LoVo (cell line): ENCODE measurements around the gene SND1.
"Not testable (repeated sequence)": the region's sequence is repeated elsewhere in the genome, so short reads cannot be mapped to it uniquely, and the experiment has no call there.

Source experiments
- DNase-seq: peaks from one replicate; pipeline ENCODE4 v3.0.0-alpha.2; 2016; ENCODE audit warnings: low spot score

SND1 gene

DNA sequence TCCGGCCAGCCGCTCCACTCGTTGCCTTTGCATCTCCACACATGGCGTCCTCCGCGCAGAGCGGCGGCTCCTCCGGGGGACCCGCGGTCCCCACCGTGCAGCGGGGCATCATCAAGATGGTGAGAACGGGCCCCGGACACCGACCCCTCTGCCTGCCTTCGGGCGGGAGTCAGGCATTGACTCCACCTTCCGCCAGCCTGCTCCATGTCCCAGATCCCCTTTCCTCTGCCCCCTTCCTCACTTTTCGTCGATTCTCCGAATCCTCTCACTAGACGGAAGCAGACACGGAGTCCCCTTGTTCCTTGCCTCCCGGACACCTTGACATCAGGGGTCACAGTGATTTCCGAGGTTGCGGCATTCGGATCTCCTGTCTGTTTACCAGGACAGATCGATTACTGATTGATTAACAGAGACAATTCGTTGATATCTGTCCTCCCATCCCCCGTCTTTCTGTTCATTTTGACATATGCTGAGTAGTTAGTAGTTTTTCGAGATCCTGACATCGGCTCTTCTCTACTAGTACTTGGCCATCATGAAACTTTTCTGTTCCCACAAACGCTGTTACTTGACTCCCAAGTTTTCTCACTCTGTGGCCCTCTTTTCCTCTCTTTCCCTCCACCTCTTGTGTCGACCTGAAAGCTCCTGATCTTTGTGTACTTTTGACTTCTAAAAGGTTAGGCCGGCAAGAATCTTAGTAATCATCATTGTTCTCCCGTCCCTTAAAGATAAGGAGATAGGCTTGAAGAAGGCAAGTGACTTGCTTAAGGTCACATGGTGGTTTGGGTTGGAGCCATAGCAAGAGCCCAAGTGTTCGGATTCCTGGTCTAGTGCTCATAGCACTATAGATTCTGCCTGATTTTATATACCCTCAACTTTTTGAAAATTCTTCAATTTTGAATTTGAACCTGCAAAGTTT, 597 bp downstream of the SND1 start:
- peak; percentile 55 for DNase-seq

DNA sequence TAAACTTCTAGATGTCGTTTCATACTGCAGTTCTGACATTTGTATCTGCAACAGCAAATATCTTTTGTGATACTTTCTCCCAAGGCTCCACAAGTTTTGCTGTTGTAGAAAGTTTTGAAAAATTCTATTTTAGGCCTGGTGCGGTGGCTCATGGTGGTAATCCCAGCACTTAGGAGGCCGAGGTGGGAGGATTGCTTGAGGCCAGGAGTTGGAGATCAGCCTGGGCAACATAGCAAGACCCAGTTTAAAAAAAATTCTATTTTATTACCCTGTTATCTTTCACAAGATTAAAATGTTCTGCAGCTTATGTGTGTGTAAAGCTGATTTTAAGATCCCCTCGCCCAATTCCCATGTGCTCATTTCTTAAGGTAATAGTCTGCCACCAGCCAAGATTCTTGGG, 1.4 kb downstream of the SND1 start:
- DNase-seq, result no peak

GRCh38 chr7:127654404-127655394, 2.7 kb downstream of the SND1 start:
- DNase-seq, result no peak

- DNase-seq, result no peak
Observed at GRCh38 chr7:127655720-127656119, 3.7 kb downstream of the SND1 start.

GRCh38 chr7:127657500-127657899, 5.5 kb downstream of the SND1 start:
- DNase-seq, result no peak

DNA sequence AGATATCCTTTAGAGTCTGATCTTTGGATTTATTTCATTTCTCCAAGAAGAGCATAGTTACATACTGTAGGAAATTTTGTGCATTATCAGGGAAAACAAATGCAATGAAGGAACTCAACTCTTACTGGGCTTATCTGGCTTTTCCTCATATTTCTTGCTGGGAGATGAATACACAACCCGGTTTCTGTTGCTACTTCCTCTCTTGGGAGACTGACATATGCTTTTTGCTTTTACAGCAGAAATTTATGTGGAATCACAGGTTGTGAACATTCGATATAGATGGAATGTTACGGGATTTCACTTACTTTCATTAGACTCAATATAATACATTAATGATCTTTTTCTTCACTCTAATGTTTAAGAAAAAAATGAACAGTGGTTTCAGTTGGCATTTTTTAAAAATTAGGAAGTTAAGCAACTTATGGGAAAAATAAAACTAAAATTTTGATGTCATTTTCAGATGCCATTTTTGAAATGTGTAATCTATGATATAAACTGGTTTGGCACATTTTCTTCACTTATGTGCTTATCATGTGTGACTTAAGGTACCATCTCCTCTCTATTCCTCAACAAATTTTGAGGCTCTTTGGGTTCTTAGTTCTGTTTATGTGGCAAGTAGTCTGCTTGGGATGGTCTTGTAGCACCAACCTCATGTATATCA, 7.1 kb downstream of the SND1 start:
- DNase-seq, result no peak

GRCh38 chr7:127665922-127666321, 13.9 kb downstream of the SND1 start:
- no peak for DNase-seq

DNA sequence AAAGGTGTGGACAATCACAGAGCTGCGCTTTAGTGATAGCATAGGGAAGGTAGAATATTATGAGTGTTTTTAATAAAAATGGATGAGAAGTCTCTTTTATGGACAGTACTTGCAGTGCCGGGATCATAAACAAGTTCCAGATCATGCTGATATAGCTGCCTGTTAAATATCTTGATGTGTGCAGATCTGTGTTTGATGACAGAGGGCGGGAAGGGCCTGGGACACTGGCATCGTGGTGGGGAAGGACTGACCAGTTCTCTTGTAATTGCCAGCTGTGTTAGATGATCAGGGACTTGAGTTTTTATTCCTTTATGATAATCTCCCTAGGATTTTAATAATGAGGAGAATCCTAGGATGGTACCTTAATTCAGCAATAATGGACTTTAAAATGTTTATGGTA, 14.6 kb downstream of the SND1 start:
- peak; percentile 14 for DNase-seq

GRCh38 chr7:127667017-127667670, 15.2 kb downstream of the SND1 start:
- peak; percentile 58 for DNase-seq

DNA sequence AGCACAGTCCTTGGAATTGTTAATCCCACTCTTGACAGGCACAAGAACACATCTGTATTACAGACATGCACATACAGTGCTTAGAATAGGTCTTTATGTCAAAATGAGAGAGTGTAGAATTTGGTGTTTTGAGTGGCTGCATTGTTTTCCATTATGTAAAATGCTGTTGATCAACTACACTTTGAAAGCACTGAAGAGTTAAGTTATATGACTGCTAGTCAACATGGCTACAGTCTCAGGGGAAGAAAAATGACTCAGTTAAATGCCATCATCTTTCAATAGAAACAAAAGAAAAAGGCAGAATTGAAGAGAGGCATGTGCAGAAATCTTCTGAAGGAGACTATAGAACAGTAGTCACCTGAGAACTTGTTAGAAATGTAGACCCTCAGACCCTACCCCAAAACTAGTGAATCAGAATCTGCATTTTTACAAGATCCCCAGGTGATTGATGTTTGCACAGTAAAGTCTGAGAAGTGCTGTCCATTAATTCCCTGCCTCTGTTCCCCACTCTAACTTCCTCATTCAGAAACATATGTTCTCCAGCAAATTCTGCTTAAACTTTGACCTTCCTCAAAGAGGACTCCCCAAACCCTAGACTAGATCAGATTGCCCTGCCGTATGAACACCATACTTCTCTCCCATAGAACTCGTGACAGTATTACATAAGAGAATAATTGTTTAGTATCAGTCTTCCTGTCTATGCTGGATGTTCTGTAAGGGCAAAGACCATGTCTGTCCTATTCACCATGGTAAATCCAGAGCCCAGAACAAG, 16.0 kb downstream of the SND1 start:
- DNase-seq, result no peak

DNA sequence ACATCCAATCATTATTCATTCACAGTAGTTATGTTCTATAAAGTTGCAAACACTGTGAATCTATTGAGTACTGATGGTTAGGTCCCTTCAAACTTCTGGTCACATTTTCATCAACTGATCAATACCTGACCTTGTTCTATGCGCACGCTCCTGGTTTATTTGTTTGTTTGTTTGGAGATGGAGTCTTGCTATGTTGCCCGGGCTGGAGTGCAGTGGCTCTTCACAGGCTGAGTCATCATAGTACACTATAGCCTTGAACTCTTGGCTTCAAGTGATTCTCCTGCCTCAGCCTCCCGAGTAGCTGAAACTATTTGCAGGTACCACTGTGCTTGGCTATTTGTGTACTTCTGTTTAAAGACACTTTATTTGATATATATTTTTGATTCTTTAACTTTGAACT, 19.3 kb downstream of the SND1 start:
- no peak for DNase-seq

GRCh38 chr7:127673902-127674301, 21.9 kb downstream of the SND1 start:
- DNase-seq, result no peak

DNA sequence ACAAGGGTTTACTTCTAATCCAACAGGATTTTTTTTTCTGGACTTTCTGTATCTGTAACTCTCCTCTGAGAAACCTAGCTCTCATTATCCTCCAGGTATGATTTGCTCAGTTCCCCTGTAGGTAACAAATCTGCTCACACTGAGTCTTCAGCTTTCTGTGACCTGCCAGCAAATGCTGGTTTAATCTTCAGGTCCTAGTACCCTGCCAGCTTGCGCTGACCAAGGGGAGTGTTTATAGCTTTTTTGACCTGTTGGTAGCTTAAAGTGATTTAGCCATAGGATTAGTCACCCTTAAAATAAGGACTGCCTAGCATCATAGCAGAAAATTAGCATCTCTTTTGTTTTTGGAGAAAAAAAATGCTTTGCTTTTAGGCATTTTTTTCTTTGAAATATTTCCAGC, 22.4 kb downstream of the SND1 start:
- no peak for DNase-seq

- DNase-seq, result not testable (repeated sequence)
Observed at GRCh38 chr7:127674923-127675322, 22.9 kb downstream of the SND1 start.

- DNase-seq, result no peak
Observed at GRCh38 chr7:127675721-127676120, 23.7 kb downstream of the SND1 start.

DNA sequence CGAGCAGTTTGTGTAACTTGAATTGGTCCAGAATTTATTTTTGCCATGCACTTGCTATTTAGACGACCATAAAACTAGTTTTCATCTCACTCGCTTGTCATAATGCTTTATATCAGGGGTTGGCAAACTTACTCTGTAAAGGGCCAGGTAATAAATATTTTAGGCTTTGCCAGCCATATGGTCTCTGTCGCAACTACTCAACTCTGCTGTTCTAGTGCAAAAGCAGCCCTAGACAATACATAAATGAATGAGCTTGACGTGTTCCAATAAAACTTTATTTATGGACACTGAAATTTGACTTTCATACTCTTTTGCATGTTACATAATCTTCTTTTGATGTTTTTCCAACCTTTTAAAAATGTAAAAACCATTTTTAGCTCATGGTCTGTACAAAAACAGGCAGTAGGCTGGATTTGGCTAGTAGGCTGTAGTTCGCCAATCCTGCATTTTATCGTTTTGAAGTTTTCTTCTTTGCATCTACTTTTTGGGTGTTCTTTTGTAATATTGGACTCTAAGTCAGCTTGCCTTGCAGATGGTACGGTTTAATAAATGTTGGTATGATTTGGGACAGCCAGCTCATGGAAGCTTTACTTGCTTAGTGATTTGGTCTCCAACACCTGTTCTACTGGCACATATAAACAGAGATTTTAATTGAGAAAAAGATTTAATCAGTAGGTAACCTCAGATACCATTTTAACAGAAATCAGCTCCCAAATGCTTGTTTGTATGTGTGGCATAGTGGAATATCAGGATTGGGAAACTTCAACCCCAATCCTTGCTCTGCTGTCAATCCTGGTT, 25.6 kb downstream of the SND1 start:
- DNase-seq, result no peak

DNA sequence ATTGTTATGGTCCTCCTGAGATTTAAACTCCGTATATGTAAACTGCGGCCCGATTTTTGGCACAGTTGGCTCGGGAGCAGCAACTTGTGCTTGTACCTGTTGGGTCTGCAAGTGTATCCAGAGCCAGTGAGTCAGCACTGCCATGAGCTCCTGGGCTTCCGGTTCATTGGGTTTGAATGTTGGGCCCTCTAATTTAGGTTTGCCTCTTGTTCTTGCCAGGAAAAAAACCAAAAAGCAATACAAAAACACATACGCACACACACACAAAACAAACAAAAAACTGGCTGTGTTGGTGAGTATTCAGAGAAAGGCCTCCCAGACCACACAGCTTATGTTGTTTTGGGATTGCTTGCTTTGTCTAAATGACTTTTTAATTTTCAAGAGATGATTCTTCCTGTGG, 26.3 kb downstream of the SND1 start:
- DNase-seq, result no peak

- DNase-seq, result no peak
Observed at GRCh38 chr7:127678947-127679346, 27.0 kb downstream of the SND1 start.

- DNase-seq, result no peak
Observed at GRCh38 chr7:127680983-127681382, 29.0 kb downstream of the SND1 start.

- DNase-seq, result no peak
Observed at GRCh38 chr7:127682140-127682539, 30.1 kb downstream of the SND1 start.
